ENCODE results near the gene WRNIP1.
A peak's percentile ranks its signal among the peaks of the same experiment; 100 is the strongest.
"Not testable (repeated sequence)": the region's sequence is repeated elsewhere in the genome, so short reads cannot be mapped to it uniquely, and the experiment has no call there.

The WRNIP1 gene

GRCh38 chr6:2741756-2742155, 23.4 kb upstream of the WRNIP1 start:
- no peak for DNase-seq (ENCODE audit: low read depth)

GRCh38 chr6:2743280-2744208, 21.6 kb upstream of the WRNIP1 start:
- no peak for DNase-seq (ENCODE audit: low read depth)

- peak; percentile 21 for DNase-seq (ENCODE audit: low read depth)
Measured at GRCh38 chr6:2744209-2744771, 20.9 kb upstream of the WRNIP1 start.

DNA sequence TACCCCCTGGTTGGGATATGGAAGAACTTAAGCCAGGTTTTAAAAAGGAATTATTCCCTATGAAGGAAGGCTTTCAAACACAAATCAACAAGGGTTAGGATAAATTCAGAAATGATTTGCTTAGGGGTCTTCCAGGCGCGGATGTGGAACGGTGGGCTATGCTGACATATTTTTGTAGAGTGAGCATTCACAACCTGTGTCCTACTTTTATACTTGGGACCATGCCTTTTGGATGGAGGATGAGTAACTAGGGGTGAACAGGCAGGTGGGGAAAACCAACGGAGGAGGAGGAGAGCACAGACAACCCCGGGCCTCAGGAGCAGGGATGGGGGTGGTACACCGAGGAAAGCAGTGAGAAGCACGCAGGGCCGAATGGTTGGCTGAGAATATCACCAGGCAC, 20.4 kb upstream of the WRNIP1 start:
- DNase-seq (ENCODE audit: low read depth): no peak

DNA sequence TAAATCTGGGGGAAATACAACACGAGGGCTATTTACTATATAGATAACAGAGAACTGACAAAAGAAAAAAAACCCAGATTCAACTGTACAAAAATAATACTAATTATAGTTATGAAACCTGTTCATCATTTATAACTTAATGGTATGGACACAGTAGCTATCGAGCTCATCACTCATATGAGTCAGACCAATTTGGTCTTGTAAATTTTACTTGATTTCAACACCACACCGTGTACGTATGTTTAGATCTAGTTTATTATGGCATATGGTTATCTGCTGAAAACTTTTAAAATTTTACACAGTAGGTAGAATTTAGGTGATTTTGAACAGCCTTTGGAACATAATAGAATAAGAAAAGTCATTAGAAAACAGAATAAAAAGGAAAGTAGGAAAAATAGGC, 19.9 kb upstream of the WRNIP1 start:
- no peak for DNase-seq (ENCODE audit: low read depth)

DNA sequence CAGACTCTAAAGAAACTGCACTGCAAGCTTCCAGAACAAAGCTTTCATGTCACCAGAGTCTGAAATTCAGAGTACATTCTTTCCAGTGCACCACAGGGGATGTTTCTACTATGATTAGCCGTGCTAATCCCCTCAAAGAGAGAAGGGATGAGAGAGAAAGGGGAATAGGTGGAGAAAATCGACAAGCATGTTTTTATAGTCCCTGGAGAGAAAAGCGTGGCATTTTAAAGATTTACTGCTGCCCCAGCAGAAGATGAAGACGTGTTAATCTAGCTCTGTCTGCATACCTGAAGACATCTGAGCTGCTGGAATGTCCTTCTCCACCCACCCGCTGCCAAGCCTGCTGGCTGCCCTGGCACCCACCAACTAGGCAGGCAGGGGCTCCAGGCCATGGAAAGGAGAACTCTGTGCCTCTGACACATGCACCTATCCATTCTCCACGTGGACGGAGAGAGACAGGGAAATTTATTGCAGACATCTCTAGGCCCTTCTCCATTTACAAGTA, 18.6 kb upstream of the WRNIP1 start:
- no peak for DNase-seq (ENCODE audit: low read depth)

GRCh38 chr6:2748183-2748582, 17.0 kb upstream of the WRNIP1 start:
- DNase-seq (ENCODE audit: low read depth): no peak

- peak; percentile 60 for DNase-seq (ENCODE audit: low read depth)
Measured at GRCh38 chr6:2749969-2750600, 15.1 kb upstream of the WRNIP1 start.

DNA sequence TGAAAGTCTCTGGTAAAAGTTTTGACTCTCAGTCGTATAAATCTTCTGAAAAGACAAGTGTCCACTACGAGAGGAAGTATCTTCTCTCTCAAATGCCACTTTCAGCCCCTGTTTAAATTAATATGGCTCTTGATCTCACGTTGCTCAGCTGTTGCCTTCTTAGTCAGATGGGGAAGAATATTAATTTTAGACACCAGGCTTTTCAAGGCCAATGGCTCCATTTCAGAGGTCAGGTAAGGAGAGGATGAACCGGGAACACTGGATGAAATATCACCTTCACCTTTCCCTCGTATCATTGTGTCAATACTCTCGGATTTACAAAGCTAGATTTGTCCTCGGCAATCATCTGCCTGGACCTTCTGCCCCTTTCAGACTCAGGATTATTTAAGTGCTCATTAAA, 14.4 kb upstream of the WRNIP1 start, which contains the start of gene MYLK4:
MYLK4 (minus strand) TSS at position 91 of the 400 bp plus-strand sequence. CDS start 1,628 bp downstream, outside the sequence.
- no peak for DNase-seq (ENCODE audit: low read depth)

DNA sequence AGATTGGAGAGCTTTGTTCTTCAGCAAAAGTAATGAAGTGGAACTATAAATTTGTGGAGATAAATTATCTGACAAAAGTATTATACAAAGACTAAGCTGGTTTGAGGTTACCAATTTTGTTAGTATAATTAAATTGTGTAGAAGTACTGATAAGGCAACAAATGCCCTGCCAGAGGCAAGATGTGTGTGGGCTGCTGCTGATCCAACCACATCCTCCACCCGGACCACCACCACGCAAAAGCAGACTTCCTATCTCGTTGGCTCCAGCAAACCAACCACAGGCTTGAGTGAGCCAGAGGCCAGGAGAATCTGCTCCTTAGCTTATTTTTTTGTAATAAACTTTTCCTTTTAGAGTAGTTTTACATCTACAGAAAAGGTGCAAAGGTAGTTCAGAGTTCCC, 13.3 kb upstream of the WRNIP1 start:
- no peak for DNase-seq (ENCODE audit: low read depth)

- DNase-seq (ENCODE audit: low read depth): no peak
Measured at GRCh38 chr6:2752477-2753109, 12.6 kb upstream of the WRNIP1 start.

GRCh38 chr6:2753110-2753489, 12.1 kb upstream of the WRNIP1 start:
- DNase-seq (ENCODE audit: low read depth): no peak

DNA sequence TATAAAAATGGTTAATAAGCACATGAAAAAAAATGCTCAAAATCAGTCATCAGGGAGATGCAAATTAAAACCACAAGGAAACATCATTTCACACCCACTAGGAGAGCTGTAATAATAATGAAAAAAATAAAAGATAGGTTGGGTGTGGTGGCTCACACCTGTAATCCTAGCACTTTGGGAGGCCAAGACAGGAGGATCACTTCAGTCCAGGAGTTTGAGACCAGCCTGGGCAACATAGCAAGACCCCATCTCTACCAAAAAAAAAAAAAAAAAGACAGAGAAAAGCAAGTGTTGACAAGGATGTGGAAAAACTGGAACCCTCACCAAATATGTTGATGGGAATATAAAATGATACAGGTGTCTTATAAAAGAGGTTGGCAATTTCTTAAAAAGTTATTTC, 11.4 kb upstream of the WRNIP1 start:
- no peak for DNase-seq (ENCODE audit: low read depth)

DNA sequence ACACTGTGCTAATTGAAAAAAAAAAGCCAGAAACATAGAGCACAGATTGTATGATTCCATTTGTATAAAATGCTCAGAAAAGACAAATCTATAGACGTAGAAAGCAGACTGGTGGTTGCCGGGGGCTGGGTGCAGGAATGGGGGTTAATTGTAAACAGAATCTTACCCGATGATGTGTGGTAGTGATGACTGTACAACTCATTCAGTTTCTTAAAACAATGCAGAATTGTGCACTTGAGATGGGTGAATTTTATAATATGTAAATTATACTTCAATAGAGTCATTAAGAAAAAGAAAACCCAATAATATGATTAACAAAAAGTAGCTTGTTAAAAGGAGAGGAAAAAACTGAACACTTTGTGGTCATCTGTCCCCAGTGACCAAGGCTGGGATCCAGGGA, 10.8 kb upstream of the WRNIP1 start:
- no peak for DNase-seq (ENCODE audit: low read depth)

GRCh38 chr6:2754911-2755310, 10.3 kb upstream of the WRNIP1 start:
- DNase-seq (ENCODE audit: low read depth): no peak

DNA sequence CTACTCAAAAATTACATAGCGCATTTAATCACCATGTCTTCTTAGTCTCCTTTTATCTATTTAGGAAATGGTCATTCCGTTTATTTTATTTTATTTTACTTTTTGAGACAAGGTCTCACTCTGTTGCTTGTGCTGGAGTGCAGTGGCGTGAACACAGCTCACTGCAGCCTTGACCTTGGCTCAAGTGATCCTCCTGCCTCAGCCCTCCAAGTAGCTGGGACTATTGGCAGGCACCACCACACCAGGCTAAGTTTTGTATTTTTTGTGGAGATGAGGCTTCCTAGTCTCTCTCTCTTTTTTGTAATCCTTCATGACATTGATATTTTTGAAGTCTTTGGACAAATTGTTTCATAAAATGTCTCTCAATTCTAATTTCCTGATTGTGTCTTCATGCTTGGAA, 9.7 kb upstream of the WRNIP1 start:
- DNase-seq (ENCODE audit: low read depth): no peak

DNA sequence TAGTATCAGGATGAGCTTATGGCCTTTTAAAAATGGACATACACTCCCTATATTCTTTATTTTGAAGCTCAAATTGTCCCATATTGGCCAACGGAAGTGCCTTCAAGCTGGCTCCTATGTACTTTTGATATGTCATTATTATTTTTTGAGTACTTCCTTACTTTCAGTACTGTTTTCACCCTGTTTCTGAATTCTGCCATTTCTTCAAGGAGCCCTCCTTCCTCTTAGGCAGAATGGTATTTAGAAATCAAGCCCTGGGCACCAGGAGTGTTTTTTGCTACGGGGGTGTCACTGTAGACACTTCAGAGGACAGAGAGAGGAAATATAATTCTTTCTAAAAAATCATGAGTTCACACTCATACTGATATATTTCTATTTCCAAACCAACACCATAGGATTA, 9.0 kb upstream of the WRNIP1 start:
- DNase-seq (ENCODE audit: low read depth): no peak

- no peak for DNase-seq (ENCODE audit: low read depth)
Measured at GRCh38 chr6:2756687-2757224, 8.4 kb upstream of the WRNIP1 start.

DNA sequence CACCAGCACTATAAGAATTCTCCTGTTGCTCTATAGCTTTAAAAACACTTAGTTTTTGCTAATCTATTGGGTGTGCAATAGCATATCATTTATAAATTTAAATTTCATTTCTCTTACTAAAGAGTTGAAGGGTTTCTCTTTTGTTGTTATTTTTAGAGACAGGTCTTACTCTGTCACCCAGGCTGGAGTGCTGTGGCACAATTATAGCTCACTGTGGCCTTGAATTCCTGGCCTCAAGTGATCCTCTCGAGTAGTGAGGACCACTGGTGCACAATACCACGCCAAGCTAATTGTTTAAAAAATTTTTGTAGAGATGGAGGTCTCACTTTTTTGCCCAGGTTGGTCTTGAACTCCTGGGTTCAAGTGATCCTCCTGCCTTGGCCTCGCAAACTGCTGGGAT, 6.2 kb upstream of the WRNIP1 start:
- DNase-seq (ENCODE audit: low read depth): no peak

GRCh38 chr6:2760882-2761842, 4.0 kb upstream of the WRNIP1 start:
- DNase-seq (ENCODE audit: low read depth): peak; percentile 35

GRCh38 chr6:2762868-2763267, 2.3 kb upstream of the WRNIP1 start:
- DNase-seq (ENCODE audit: low read depth): not testable (repeated sequence)

Data from iris pigment epithelial cell (primary cell).